Muscle layer of colon (tissue), 2 donors: ENCODE measurements around the gene CCDC80.

Experiments
- H3K27ac ChIP-seq: one replicate; pipeline ENCODE4 v1.7.0; 2013; ENCODE audit warnings: low read depth, mild to moderate bottlenecking, low read length, moderate library complexity
- H3K27me3 ChIP-seq, 2 donors: one replicate each; pipeline ENCODE4 v1.7.0; 2013; ENCODE audit warnings: low read length in 2 of 2, mild to moderate bottlenecking in 2 of 2; ENCODE audit not compliant: insufficient read depth in 2 of 2, control insufficient read depth in 1 of 2
- H3K36me3 ChIP-seq: one replicate; pipeline ENCODE4 v1.7.0; 2013; ENCODE audit warnings: mild to moderate bottlenecking, low read length; ENCODE audit not compliant: insufficient read depth
- H3K4me1 ChIP-seq: one replicate; pipeline ENCODE4 v1.7.0; 2013; ENCODE audit warnings: mild to moderate bottlenecking, low read length; ENCODE audit not compliant: insufficient read depth
- H3K4me3 ChIP-seq, 2 donors: one replicate each; pipeline ENCODE4 v1.7.0; 2013; ENCODE audit warnings: low read length in 2 of 2, low read depth in 1 of 2, mild to moderate bottlenecking in 1 of 2, moderate library complexity in 1 of 2
- H3K9ac ChIP-seq: one replicate; pipeline ENCODE4 v1.7.0; 2013; ENCODE audit warnings: low read length
- H3K9me3 ChIP-seq: one replicate; pipeline ENCODE4 v1.7.0; 2013; ENCODE audit warnings: mild to moderate bottlenecking, low read length
- donor health status: abdominal sarcoma.
- donor health status: Adenocarcinoma of cecum.

The CCDC80 gene

GRCh38 chr3:112640930-112641801 lies at the start of gene CCDC80:
Gene CCDC80, minus strand, starts transcription at chr3:112641143. Its CDS starts 1,238 bp downstream, at chr3:112639905.
- H3K27ac ChIP-seq: peak within 1 kb of the TSS; percentile 93
- no peaks in the 10 kb centered on the region for H3K9me3 ChIP-seq
- H3K36me3 ChIP-seq: no peaks in the 10 kb centered on the region
- H3K4me3 ChIP-seq: peak within 1 kb of the TSS; percentile 38 to 47
- peak within 1 kb of the TSS; percentile 37 for H3K9ac ChIP-seq
- peaks cover 66% of the 10 kb centered on the region for H3K4me1 ChIP-seq
- H3K27me3 ChIP-seq: no peaks in the 10 kb centered on the region

DNA sequence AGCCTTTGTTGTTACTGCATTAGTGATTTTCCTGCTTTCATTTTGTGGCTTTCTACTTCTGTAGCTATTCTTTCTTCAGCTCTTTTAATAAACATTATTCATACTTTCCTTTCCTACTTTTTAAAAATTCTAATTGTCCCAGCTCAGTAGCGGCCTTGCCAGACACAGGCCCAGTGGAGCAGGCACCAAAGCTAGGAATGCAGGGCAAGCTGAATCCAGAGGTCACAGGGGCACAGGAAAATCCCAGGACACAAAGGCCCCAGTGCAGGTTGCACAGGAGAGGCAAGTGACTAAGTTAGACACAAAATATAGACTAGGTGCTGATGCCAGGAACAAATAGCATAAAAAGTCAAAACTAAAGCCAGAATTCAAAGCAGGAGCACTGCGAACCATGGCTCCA lies 49.0 kb upstream of the CCDC80 start:
- no peak overlapping the region for H3K9ac ChIP-seq
- no peaks in the 10 kb centered on the region for H3K9me3 ChIP-seq
- H3K4me1 ChIP-seq: peaks cover 6% of the 10 kb centered on the region
- no peak overlapping the region for H3K27ac ChIP-seq
- H3K4me3 ChIP-seq: no peak overlapping the region
- no peaks in the 10 kb centered on the region for H3K27me3 ChIP-seq
- no peaks in the 10 kb centered on the region for H3K36me3 ChIP-seq

DNA sequence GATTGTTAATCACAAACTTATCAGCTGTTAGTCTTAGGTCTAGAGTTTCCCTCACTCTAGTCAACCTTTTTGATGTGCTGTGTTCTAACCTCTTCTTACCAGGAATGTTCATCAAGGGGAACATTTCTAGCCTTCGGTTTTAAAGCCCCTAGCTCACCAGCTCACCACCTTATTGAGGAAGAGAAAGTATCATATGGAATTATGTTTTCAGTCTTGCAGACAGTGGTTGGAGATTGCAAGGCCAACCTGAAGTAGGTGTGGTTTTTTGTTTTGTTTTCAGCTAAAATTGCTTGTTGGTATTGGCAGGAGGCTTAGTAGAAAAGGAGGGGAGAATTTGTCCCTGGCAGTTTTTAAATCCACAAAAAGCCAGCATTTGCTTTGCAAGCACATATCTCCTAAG lies 48.4 kb upstream of the CCDC80 start:
- Histone ChIP-seq H3K4me3 (no peak overlapping the region), H3K9me3 (no peaks in the 10 kb centered on the region), H3K36me3 (no peaks in the 10 kb centered on the region), H3K9ac (no peak overlapping the region), H3K4me1 (peaks cover 4% of the 10 kb centered on the region), H3K27ac (no peak overlapping the region), H3K27me3 (no peaks in the 10 kb centered on the region)

GRCh38 chr3:112688819-112689218 lies 47.9 kb upstream of the CCDC80 start:
- no peak overlapping the region for H3K9ac ChIP-seq
- no peaks in the 10 kb centered on the region for H3K36me3 ChIP-seq
- no peaks in the 10 kb centered on the region for H3K27me3 ChIP-seq
- H3K4me1 ChIP-seq: peaks cover 4% of the 10 kb centered on the region
- H3K27ac ChIP-seq: no peak overlapping the region
- no peaks in the 10 kb centered on the region for H3K9me3 ChIP-seq
- no peak overlapping the region for H3K4me3 ChIP-seq

DNA sequence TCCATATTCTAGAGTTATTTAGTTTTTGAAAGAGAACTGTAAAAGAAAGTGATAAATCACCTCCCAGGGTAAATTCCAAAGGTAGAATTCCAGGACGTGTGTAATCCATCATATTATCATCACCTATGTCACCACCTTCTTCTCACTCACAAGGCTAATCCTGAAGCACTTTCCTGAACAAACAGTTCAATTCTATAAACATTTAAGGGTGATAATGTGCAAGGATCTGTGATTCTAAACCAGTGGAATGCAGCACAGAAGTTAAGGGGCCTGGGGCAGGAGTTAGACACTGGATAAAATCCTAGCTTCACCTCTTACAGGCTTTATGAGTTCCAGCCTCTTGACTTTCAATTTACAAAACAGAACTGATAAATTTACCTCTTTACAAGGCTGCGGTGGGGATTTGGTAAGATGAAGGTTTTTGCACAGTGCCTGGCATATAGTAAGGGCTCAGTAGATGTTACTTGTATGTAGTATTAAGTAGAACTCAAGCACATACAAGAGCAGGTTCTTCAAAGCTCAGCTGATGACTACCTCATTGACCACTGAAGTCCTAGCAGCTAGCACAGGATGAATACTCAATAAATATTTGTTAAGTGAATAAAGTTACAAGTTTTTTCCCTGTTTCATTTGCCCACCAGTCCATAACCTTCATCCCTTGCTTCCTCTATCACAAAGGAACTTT lies 47.3 kb upstream of the CCDC80 start:
- Histone ChIP-seq H3K36me3 (no peaks in the 10 kb centered on the region), H3K9me3 (no peaks in the 10 kb centered on the region), H3K4me1 (peaks cover 4% of the 10 kb centered on the region), H3K9ac (no peak overlapping the region), H3K27me3 (no peaks in the 10 kb centered on the region), H3K4me3 (no peak overlapping the region), H3K27ac (no peak overlapping the region)

DNA sequence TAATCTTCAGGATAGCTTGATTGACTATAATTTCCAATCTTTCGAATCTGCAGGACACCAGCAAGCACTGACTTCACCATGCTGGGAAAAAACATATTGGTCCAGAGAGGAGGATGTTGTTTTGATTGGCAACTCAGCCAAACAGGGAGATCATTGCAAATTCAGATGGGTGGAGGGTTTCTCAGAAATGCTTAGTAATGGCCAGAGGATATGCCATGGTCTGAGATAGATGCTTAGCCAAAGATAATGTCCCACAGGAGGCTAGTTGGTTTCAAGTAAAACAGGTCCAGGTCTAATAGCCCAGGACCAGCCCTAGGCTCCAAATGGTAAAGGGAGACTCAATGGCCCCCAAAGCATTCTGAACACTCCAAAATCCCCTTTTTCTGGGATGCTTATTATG lies 46.7 kb upstream of the CCDC80 start:
- Histone ChIP-seq H3K27me3 (no peaks in the 10 kb centered on the region), H3K9me3 (no peaks in the 10 kb centered on the region), H3K4me1 (peaks cover 4% of the 10 kb centered on the region), H3K27ac (no peak overlapping the region), H3K9ac (no peak overlapping the region), H3K36me3 (no peaks in the 10 kb centered on the region), H3K4me3 (no peak overlapping the region)

DNA sequence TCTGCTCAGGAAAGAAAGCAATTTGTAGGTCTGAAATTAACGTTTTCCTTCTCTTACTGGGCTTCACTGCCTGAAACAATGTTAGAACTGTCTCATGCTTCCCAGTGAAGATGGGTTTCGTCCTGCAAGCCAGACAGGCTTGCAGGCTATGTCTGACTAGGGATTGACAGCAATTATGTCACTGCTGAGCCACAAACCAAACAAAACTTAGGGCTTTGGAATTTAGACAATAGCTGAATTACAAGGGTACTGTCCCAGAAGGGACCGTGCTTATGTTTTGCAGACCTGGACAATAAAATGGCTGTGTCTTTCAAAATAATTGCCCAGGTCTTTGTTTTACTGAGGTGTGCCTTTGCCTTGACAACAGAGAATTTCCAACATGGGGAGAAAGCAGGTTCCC lies 46.3 kb upstream of the CCDC80 start:
- no peaks in the 10 kb centered on the region for H3K9me3 ChIP-seq
- no peak overlapping the region for H3K9ac ChIP-seq
- H3K36me3 ChIP-seq: no peaks in the 10 kb centered on the region
- no peaks in the 10 kb centered on the region for H3K27me3 ChIP-seq
- no peak overlapping the region for H3K27ac ChIP-seq
- peaks cover 4% of the 10 kb centered on the region for H3K4me1 ChIP-seq
- no peak overlapping the region for H3K4me3 ChIP-seq

- H3K9ac ChIP-seq: no peak overlapping the region
- no peaks in the 10 kb centered on the region for H3K9me3 ChIP-seq
- H3K4me1 ChIP-seq: peaks cover 10% of the 10 kb centered on the region
- H3K4me3 ChIP-seq: no peak overlapping the region
- no peaks in the 10 kb centered on the region for H3K27me3 ChIP-seq
- no peak overlapping the region for H3K27ac ChIP-seq
- no peaks in the 10 kb centered on the region for H3K36me3 ChIP-seq
Measured at GRCh38 chr3:112685956-112686799, 45.2 kb upstream of the CCDC80 start.

DNA sequence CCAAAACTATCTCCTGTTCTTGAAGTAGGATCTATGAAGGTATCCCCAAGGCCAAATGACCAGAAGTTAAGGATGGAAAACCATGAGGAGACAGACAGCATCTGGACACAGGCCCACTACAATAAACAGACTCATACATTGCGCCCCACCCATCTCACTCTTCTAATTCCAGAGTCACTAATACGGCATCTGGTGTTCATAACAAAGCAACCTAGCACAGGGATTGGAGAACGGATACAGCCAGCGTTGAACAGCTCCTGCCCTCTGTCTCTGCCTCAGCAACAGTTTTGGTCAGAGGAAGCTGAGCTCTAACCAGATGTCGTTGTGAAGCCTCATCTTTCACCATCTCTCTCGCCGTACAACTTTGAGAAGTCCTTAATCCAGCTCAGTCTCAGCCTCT lies 44.5 kb upstream of the CCDC80 start:
- Histone ChIP-seq H3K9me3 (no peaks in the 10 kb centered on the region), H3K36me3 (no peaks in the 10 kb centered on the region), H3K4me3 (no peak overlapping the region), H3K4me1 (peaks cover 10% of the 10 kb centered on the region), H3K9ac (no peak overlapping the region), H3K27ac (no peak overlapping the region), H3K27me3 (no peaks in the 10 kb centered on the region)

GRCh38 chr3:112682361-112682760 lies 41.4 kb upstream of the CCDC80 start:
- H3K4me1 ChIP-seq: peaks cover 6% of the 10 kb centered on the region
- H3K27me3 ChIP-seq: no peaks in the 10 kb centered on the region
- H3K27ac ChIP-seq: no peak overlapping the region
- no peaks in the 10 kb centered on the region for H3K36me3 ChIP-seq
- no peak overlapping the region for H3K4me3 ChIP-seq
- H3K9ac ChIP-seq: no peak overlapping the region
- H3K9me3 ChIP-seq: no peaks in the 10 kb centered on the region

- no peak overlapping the region for H3K9ac ChIP-seq
- no peaks in the 10 kb centered on the region for H3K36me3 ChIP-seq
- no peak overlapping the region for H3K4me3 ChIP-seq
- no peaks in the 10 kb centered on the region for H3K27me3 ChIP-seq
- peaks cover 6% of the 10 kb centered on the region for H3K4me1 ChIP-seq
- H3K27ac ChIP-seq: no peak overlapping the region
- no peaks in the 10 kb centered on the region for H3K9me3 ChIP-seq
Measured at GRCh38 chr3:112681822-112682325, 40.9 kb upstream of the CCDC80 start.
